ENCODE data around the gene PCDHGA8. TPM values are rescaled to one million over a fixed set of nuclear protein-coding genes. Genes with fewer than 3 reads are reported as not detected.
A peak's percentile ranks its signal among the peaks of the same experiment; 100 is the strongest.

PCDHGA8 gene
- polyA plus RNA-seq, 2 of the 4 experiments (the other 2 are of a cell fraction): 0.03 to 0.08 TPM

DNA sequence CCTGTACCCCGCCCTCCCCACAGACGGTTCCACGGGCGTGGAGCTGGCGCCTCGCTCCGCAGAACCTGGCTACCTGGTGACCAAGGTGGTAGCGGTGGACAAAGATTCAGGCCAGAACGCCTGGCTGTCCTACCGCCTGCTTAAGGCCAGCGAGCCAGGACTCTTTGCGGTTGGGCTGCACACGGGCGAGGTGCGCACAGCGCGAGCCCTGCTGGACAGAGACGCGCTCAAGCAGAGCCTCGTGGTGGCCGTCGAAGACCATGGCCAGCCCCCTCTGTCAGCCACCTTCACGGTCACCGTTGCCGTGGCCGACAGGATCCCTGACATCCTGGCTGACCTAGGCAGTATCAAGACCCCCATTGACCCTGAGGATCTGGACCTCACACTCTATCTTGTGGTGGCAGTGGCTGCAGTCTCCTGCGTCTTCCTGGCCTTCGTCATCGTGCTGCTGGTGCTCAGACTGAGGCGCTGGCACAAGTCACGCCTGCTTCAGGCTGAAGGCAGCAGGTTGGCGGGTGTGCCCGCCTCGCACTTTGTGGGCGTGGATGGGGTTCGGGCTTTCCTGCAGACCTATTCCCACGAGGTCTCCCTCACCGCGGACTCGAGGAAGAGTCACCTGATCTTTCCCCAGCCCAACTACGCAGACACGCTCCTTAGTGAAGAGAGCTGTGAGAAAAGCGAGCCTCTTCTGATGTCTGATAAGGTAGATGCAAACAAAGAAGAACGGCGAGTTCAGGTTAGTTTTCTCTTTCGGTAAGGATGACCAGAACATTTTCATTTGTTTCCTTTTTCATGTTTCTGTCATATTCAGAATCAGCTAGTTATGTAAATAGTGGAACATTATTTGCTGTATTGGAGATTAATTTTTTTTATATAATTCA lies 26.2 kb upstream of the PCDHGA8 start:
- TF ChIP-seq, protein P1, sequence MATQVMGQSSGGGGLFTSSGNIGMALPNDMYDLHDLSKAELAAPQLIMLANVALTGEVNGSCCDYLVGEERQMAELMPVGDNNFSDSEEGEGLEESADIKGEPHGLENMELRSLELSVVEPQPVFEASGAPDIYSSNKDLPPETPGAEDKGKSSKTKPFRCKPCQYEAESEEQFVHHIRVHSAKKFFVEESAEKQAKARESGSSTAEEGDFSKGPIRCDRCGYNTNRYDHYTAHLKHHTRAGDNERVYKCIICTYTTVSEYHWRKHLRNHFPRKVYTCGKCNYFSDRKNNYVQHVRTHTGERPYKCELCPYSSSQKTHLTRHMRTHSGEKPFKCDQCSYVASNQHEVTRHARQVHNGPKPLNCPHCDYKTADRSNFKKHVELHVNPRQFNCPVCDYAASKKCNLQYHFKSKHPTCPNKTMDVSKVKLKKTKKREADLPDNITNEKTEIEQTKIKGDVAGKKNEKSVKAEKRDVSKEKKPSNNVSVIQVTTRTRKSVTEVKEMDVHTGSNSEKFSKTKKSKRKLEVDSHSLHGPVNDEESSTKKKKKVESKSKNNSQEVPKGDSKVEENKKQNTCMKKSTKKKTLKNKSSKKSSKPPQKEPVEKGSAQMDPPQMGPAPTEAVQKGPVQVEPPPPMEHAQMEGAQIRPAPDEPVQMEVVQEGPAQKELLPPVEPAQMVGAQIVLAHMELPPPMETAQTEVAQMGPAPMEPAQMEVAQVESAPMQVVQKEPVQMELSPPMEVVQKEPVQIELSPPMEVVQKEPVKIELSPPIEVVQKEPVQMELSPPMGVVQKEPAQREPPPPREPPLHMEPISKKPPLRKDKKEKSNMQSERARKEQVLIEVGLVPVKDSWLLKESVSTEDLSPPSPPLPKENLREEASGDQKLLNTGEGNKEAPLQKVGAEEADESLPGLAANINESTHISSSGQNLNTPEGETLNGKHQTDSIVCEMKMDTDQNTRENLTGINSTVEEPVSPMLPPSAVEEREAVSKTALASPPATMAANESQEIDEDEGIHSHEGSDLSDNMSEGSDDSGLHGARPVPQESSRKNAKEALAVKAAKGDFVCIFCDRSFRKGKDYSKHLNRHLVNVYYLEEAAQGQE (IDR thresholded peaks at IDR 0.05): no peak
- TF ChIP-seq HOXA7 (CRISPR knock-in tag; IDR thresholded peaks at IDR 0.05): no peak
- TF ChIP-seq, protein P2, sequence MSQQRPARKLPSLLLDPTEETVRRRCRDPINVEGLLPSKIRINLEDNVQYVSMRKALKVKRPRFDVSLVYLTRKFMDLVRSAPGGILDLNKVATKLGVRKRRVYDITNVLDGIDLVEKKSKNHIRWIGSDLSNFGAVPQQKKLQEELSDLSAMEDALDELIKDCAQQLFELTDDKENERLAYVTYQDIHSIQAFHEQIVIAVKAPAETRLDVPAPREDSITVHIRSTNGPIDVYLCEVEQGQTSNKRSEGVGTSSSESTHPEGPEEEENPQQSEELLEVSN (IDR thresholded peaks at IDR 0.05; ENCODE audit: borderline replicate concordance, low read depth): no peak
- no peak for TF ChIP-seq NR3C1 (IDR thresholded peaks at IDR 0.05)
- no peak for TF ChIP-seq JUNB (IDR thresholded peaks at IDR 0.05)
- TF ChIP-seq ZC3H11A (IDR thresholded peaks at IDR 0.05): no peak
- no peak for TF ChIP-seq FOSB (CRISPR knock-in tag; IDR thresholded peaks at IDR 0.05)
- TF ChIP-seq, protein P3, sequence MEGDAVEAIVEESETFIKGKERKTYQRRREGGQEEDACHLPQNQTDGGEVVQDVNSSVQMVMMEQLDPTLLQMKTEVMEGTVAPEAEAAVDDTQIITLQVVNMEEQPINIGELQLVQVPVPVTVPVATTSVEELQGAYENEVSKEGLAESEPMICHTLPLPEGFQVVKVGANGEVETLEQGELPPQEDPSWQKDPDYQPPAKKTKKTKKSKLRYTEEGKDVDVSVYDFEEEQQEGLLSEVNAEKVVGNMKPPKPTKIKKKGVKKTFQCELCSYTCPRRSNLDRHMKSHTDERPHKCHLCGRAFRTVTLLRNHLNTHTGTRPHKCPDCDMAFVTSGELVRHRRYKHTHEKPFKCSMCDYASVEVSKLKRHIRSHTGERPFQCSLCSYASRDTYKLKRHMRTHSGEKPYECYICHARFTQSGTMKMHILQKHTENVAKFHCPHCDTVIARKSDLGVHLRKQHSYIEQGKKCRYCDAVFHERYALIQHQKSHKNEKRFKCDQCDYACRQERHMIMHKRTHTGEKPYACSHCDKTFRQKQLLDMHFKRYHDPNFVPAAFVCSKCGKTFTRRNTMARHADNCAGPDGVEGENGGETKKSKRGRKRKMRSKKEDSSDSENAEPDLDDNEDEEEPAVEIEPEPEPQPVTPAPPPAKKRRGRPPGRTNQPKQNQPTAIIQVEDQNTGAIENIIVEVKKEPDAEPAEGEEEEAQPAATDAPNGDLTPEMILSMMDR (IDR thresholded peaks at IDR 0.05): no peak
- no peak for TF ChIP-seq ESRRA (IDR thresholded peaks at IDR 0.05; ENCODE audit: borderline replicate concordance, low read length)
- no peak for TF ChIP-seq GATA3 (IDR thresholded peaks at IDR 0.05; ENCODE audit: borderline replicate concordance)
- Histone ChIP-seq H3K9me3 (peaks cover 47% of the 10 kb centered on the region), H3K27ac (no peak overlapping the region), H3K4me3 (no peak overlapping the region), H3K4me1 (no peaks in the 10 kb centered on the region), H3K4me2 (no peak overlapping the region)
- 66% methylated on average over 10 of the region's 46 CpGs for WGBS (ENCODE audit: missing lambda C conversion rate)
- FAIRE-seq: no peak
- no peak for ATAC-seq
- POLR2A ChIA-PET: no interaction called here
- no peak for DNase-seq (ENCODE audit: low read depth in 1 of 2, low spot score in 1 of 2)
- CTCF ChIA-PET: interaction anchor here (1.7 to 2.9 kb wide), 2 partner anchors 192 to 201 kb away, joined by 4 to 10 read pairs; no protein-coding TSS in a partner anchor

DNA sequence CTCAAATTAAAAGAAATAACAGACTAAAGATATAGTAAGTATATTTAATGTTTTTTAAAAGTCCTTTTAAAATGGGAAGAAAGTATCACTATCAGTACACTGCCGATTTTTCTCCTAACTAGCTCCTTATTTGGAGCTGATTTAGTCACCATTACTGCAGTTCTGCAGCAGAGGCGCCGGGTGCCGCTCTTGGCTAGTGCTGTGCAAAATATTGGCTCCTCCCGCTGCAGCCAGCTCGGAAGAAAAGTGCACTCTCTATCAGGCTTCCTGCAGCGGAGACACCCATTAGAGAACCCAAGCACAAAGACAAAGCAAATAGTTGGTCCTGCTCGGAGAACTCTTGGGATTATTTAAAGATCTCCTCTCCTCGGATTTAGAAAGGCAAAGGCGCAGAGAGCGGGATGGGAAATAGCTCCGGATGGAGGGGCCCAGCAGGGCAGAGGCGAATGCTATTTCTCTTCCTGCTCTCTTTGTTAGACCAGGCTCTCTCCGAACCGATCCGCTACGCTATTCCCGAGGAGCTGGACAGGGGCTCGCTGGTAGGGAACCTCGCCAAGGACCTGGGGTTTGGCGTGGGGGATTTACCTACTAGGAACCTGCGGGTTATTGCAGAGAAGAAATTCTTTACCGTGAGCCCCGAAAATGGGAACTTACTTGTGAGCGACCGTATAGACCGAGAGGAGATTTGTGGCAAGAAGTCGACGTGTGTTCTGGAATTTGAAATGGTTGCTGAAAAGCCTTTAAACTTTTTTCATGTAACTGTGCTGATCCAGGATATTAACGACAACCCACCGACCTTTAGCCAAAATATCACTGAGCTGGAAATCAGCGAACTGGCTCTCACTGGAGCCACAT lies 22.2 kb upstream of the PCDHGA8 start, which contains the start of gene PCDHGB3:
PCDHGB3 (plus strand) TSS at position 249 of the 855 bp plus-strand sequence; CDS start at position 402, 153 bp downstream.
- POLR2A ChIA-PET: interaction anchor here (0.6 to 1.7 kb wide), 5 partner anchors 13 to 606 kb away, joined by 3 to 8 read pairs (median 4); partner anchors contain the start of genes PCDHGA7 and TAF7
- TF ChIP-seq, protein P3 (IDR thresholded peaks at IDR 0.05): peak; percentile 28; the same call in 2 of the 3 replicates
- TF ChIP-seq NFE2L2 (conservative IDR thresholded peaks at IDR 0.05; ENCODE audit: low read length): no peak
- peak; percentile 50 to 52 for TF ChIP-seq RAD21 (conservative IDR thresholded peaks at IDR 0.05 in 1 of 2, IDR thresholded peaks at IDR 0.05 in 1 of 2)
- Histone ChIP-seq H3K4me1 (no peaks in the 10 kb centered on the region), H3K4me3 (peak within 1 kb of the TSS; percentile 29), H3K4me2 (peak within 1 kb of the TSS; percentile 60), H3K9me3 (peaks cover 55% of the 10 kb centered on the region), H3K27ac (peak within 1 kb of the TSS; percentile 2 to 54; a peak in 2 of 6 replicates)
- FAIRE-seq: no peak
- peak; percentile 90 to 96 for ATAC-seq
- WGBS (ENCODE audit: missing lambda C conversion rate): 49% methylated on average over 32 of the region's 32 CpGs
- CTCF ChIA-PET: interaction anchor here (0.5 to 3.5 kb wide), 27 partner anchors 10 to 587 kb away, joined by 3 to 21 read pairs (median 4); partner anchors contain the start of genes PCDHGA7, PCDHGA8, PCDHGB1 and PCDHGB4
- peak in 1 of 2 experiments; percentile 55 for DNase-seq (ENCODE audit: low read depth in 1 of 2, low spot score in 1 of 2)
